ENCODE measurements around the gene KDM2A.

Gene KDM2A

DNA sequence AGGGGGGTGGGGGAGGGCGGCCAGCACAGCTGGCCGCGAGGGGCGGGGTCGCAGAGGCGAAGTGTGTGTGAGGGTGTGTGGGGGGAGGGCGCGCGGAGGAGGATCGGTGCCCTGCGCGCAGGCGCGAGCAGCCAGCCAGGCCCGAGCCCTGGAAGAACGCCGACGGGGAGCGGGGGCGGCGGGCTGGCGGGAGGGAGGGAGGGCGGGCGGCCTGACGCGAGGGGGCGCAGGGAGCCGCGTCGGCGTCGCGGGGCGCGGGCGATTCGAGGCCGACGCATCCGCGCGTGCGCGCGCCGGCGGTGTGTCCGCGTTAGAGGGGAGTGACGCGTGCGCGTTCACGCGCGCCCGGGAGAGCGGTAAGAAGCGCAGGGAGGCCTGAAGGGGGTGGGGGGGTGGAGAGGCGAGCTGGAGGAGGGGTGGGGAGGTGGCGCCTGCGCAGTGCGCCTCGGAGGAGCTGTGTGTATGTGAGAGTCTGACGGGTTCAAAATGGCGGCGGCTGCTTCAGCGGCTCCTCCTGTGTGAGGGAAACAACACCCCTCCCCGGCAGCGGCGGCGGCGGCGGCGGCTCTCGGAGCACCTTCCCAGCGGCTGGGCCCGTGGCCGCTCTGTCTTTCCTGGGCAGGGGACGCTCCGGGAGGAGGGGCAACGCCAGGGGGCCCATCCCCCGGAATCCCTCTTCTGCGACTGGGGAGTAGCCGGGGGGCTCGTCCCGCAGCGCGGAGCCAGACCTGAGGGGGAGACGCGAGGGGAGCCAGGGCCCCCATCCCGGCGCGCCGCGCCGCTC lies at the start of gene KDM2A:
KDM2A (plus strand) TSS at position 463 of the 784 bp plus-strand sequence. CDS start 2,054 bp downstream, outside the sequence.
- Histone ChIP-seq H3K27me3 (ENCODE audit: insufficient read depth, low read depth, severe bottlenecking) (no peaks in the 10 kb centered on the region), H3K9me3 (ENCODE audit: severe bottlenecking) (no peaks in the 10 kb centered on the region), H3K4me3 (ENCODE audit: low read depth, low read length) (peak within 1 kb of the TSS; percentile 85), H3K27ac (peak within 1 kb of the TSS; percentile 97), H3K36me3 (peaks cover 34% of the 10 kb centered on the region)
- TF ChIP-seq, protein P1, sequence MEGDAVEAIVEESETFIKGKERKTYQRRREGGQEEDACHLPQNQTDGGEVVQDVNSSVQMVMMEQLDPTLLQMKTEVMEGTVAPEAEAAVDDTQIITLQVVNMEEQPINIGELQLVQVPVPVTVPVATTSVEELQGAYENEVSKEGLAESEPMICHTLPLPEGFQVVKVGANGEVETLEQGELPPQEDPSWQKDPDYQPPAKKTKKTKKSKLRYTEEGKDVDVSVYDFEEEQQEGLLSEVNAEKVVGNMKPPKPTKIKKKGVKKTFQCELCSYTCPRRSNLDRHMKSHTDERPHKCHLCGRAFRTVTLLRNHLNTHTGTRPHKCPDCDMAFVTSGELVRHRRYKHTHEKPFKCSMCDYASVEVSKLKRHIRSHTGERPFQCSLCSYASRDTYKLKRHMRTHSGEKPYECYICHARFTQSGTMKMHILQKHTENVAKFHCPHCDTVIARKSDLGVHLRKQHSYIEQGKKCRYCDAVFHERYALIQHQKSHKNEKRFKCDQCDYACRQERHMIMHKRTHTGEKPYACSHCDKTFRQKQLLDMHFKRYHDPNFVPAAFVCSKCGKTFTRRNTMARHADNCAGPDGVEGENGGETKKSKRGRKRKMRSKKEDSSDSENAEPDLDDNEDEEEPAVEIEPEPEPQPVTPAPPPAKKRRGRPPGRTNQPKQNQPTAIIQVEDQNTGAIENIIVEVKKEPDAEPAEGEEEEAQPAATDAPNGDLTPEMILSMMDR (IDR thresholded peaks at IDR 0.05; ENCODE audit: low read depth, low read length): peak; percentile 17; the same call in 1 of the 2 replicates
- peak; percentile 99 for DNase-seq

DNA sequence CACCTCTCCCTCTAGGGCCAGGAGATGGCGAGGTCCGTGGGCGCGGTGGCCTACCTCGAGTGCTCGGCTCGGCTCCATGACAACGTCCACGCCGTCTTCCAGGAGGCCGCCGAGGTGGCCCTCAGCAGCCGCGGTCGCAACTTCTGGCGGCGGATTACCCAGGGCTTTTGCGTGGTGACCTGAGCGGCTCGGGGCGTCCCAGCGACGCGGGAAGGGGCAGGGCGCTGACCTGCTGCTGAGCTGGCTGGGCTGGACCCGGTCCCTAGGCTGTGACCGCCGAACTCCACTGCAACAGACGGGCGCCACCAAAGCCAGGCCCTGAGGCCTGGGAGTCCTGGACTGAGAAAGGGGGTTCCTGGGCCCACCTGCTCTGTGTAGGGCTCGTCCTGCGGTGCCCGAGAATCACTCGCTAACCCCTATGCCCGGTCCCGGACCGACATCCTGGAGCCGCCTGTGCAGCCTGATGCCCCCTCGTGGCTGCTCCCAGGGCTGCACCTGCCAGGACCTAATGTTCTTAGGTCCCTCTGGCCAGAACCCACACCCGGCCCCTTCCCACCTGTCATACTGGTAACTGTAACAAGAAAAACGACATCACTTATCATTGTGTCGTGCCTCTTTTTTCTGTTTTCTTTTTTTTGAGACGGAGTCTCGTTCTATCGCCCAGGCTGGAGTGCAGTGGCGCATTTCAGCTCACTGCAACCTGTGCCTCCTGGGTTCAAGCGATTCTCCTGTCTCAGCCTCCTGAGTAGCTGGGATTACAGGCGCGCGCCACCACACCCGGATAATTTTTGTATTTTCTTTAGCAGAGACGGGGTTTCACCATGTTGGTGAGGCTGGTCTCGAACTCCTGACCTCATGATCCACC lies 47.4 kb upstream of the KDM2A start:
- peak; percentile 76 for DNase-seq
- Histone ChIP-seq H3K27me3 (ENCODE audit: insufficient read depth, low read depth, severe bottlenecking) (no peaks in the 10 kb centered on the region), H3K36me3 (no peaks in the 10 kb centered on the region), H3K4me3 (ENCODE audit: low read depth, low read length) (no peak overlapping the region), H3K27ac (no peak overlapping the region), H3K9me3 (ENCODE audit: severe bottlenecking) (no peaks in the 10 kb centered on the region)
- TF ChIP-seq, protein P1 (IDR thresholded peaks at IDR 0.05; ENCODE audit: low read depth, low read length): peak; percentile 83

DNA sequence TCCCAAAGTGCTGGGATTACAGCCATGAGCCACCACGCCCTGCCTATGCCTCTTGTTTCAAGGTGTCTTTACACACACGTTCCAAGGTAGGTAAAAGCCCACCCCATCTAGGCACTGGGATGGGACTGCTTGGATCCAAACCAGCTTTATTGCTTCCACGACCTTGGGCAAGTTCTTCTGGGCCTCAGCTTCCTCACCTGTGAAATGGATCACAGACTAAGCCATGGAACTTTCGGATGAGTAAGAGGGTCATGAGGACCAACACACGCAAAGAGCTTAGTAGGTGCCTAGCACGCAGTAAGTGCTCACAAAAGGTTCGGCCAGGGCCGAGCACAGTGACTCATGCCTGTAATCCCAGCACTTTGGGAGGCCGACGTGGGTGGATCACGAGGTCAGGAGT lies 46.8 kb upstream of the KDM2A start:
- H3K27ac ChIP-seq: no peak overlapping the region
- no peak for DNase-seq
- H3K9me3 ChIP-seq (ENCODE audit: severe bottlenecking): no peaks in the 10 kb centered on the region
- no peaks in the 10 kb centered on the region for H3K27me3 ChIP-seq (ENCODE audit: insufficient read depth, low read depth, severe bottlenecking)
- TF ChIP-seq, protein P1 (IDR thresholded peaks at IDR 0.05; ENCODE audit: low read depth, low read length): no peak
- H3K4me3 ChIP-seq (ENCODE audit: low read depth, low read length): no peak overlapping the region
- H3K36me3 ChIP-seq: no peaks in the 10 kb centered on the region

DNA sequence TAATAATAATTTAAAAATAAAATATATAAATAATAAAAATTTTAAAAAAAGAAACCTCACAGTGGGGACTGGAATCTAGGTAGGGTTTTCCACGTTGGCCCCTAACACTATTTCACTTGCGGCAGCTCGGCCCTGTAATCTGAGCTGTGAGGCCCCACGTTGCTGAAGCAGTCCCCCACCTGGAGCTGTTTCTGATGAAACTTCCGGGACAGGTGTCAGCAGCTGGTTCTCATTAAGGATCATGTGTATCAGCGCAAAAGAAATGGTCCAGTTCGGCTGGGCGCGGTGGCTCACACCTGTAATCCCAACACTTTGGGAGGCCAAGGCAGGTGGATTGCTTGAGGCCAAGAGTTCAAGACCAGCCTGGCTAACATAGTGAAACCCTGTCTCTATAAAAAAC lies 45.2 kb upstream of the KDM2A start:
- Histone ChIP-seq H3K4me3 (ENCODE audit: low read depth, low read length) (no peak overlapping the region), H3K9me3 (ENCODE audit: severe bottlenecking) (no peaks in the 10 kb centered on the region), H3K36me3 (no peaks in the 10 kb centered on the region), H3K27me3 (ENCODE audit: insufficient read depth, low read depth, severe bottlenecking) (no peaks in the 10 kb centered on the region), H3K27ac (no peak overlapping the region)
- TF ChIP-seq, protein P1 (IDR thresholded peaks at IDR 0.05; ENCODE audit: low read depth, low read length): no peak
- no peak for DNase-seq

- DNase-seq: no peak
- peak overlapping the region; percentile 99 for H3K27ac ChIP-seq
- H3K4me3 ChIP-seq (ENCODE audit: low read depth, low read length): no peak overlapping the region
- H3K9me3 ChIP-seq (ENCODE audit: severe bottlenecking): no peaks in the 10 kb centered on the region
- no peaks in the 10 kb centered on the region for H3K36me3 ChIP-seq
- no peaks in the 10 kb centered on the region for H3K27me3 ChIP-seq (ENCODE audit: insufficient read depth, low read depth, severe bottlenecking)
- TF ChIP-seq, protein P1 (IDR thresholded peaks at IDR 0.05; ENCODE audit: low read depth, low read length): no peak
Measured at GRCh38 chr11:67076202-67076601, 42.9 kb upstream of the KDM2A start.

Measured in WERI-Rb-1 (cell line).